Activated CD8-positive, alpha-beta T cell treated with anti-CD3 and anti-CD28 coated beads for 36 hours (primary cell): ENCODE measurements around the gene PIK3C2G. TPM values are rescaled to one million over a fixed set of nuclear protein-coding genes. Genes with fewer than 3 reads are reported as not detected.

Experiments
- ATAC-seq: fragments of 200-7000 bp; cut with Tn5 transposase; one replicate; pipeline ENCODE4 v1.10.0; 2021; ENCODE audit warnings: mild to moderate bottlenecking, moderate library complexity
- CTCF ChIA-PET: fragments of 350-600 bp; sonication (Branson Sonifier 250); formaldehyde crosslinking; loops from one replicate; lab custom pipeline; 2021; ENCODE audit warnings: antibody characterized with exemption; lab: Charles Lee
- POLR2A ChIA-PET: fragments of 350-600 bp; sonication (Branson Sonifier 250); formaldehyde crosslinking; loops from one replicate; lab custom pipeline; 2021; ENCODE audit warnings: antibody characterized with exemption; lab: Charles Lee
- DNase-seq: peaks from one replicate; pipeline ENCODE4 v3.0.0-alpha.2; 2020
- H3K27ac Mint-ChIP-seq: one replicate; pipeline ENCODE4 v1.8.0; 2021; ENCODE audit warnings: mild to moderate bottlenecking, mixed read lengths
- H3K27me3 Mint-ChIP-seq: one replicate; pipeline ENCODE4 v1.8.0; 2021; ENCODE audit warnings: mixed read lengths
- H3K36me3 Mint-ChIP-seq: one replicate; pipeline ENCODE4 v1.8.0; 2021; ENCODE audit warnings: low read depth, mixed read lengths
- H3K4me1 Mint-ChIP-seq: one replicate; pipeline ENCODE4 v1.8.0; 2021; ENCODE audit warnings: low read depth, mixed read lengths
- H3K4me3 Mint-ChIP-seq: one replicate; pipeline ENCODE4 v1.8.0; 2021; ENCODE audit warnings: mild to moderate bottlenecking, moderate library complexity, mixed read lengths
- H3K9me3 Mint-ChIP-seq: one replicate; pipeline ENCODE4 v1.8.0; 2021; ENCODE audit warnings: mixed read lengths
- CTCF ChIP-seq: fragments of 200-600 bp; IDR thresholded peaks from one replicate; pipeline ENCODE4 v1.8.0; 2022; ENCODE audit warnings: antibody characterized with exemption, mild to moderate bottlenecking
- intact Hi-C: fragments of 100-400 bp; cut with micrococcal nuclease; formaldehyde crosslinking; loops from one replicate; pipeline ENCODE4 v1.10.0; 2022
- total RNA-seq, 2 experiments: library from RNA; stranded (reverse); gene quantifications; one replicate each; pipeline ENCODE4 v1.2.3, GENCODE V29; 2021

PIK3C2G gene
- total RNA-seq, 2 experiments from 2014 or later: not detected

- Mint-ChIP-seq H3K4me1 (no peaks in the 10 kb centered on the region), H3K9me3 (no peaks in the 10 kb centered on the region), H3K36me3 (no peaks in the 10 kb centered on the region), H3K27ac (no peak overlapping the region), H3K4me3 (no peak overlapping the region), H3K27me3 (no peaks in the 10 kb centered on the region)
- DNase-seq (no peak), ATAC-seq (no peak)
- intact Hi-C loops: no loop called here
- TF ChIP-seq CTCF: no peak
- POLR2A ChIA-PET: no interaction called here
- CTCF ChIA-PET: no interaction called here
These were observed 435.8 kb downstream of the PIK3C2G start for GRCh38 chr12:18696971-18697602.

Other genes with a start within 250 kb of the PIK3C2G start
- not detected for gene RERGL, start 171.3 kb upstream of the PIK3C2G start, total RNA-seq